Stromal cell of bone marrow (primary cell): ENCODE data around the gene DHX30.

ENCODE experiments used
- DNase-seq: peaks from one replicate; pipeline ENCODE4 v3.0.0-alpha.2; 2012; ENCODE audit warnings: low read depth

The DHX30 gene

GRCh38 chr3:47852604-47853602 lies 50.0 kb downstream of the DHX30 start:
- DNase-seq, result no peak

DNA sequence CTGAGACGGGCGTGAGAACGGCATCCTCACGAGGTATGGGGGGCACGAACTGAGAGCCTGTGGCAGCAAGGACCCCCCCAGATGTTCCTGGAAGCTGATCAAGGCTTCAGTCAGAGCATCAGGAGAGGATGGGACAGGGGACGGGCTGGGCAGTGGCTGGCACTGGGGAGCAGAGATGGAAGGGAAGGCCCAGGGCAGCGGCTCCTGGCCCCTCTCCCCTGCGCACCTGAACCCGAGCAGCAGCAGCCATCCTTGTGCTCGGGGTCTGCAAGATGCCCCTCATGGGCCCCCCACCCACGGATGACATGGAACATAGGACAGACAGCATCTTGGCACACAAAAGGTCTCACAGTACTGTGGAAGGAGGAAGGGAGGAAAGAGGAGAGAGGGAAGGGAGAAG lies 51.3 kb downstream of the DHX30 start:
- no peak for DNase-seq

DNA sequence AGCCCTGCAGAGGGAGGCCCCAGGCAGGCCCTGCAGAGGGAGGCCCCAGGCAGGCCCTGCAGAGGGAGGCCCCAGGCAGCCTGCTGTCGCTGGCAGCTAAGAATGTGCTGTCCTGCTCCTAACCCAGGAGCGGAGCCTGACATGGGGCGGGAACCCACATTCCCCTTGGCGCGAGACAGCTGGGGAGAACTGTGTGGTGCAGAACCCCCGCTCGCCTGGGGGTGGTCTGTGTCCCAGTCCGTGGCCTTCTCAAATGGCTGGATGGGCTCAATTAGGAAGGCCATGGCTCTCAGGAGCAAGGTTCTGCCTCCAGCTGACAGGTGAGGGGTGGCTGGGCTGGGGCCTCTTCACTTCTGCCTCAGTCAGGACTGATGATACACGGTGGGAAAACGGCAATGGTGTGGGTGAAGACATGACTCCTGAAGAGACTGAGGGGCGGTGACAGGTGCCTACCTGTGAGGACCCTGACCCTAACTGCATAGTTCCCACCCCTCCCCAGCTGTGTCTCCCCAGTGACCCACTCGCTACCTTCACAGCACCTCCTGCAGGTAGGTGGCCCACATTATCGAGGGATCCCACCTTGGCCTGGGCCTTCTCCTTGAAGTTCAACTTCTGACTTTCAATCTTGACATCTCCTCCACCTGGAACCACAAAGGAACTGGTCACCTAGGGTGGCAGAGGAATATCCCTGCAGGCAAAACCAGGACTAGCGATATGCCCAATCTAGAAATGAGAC lies 52.0 kb downstream of the DHX30 start:
- DNase-seq, result no peak

GRCh38 chr3:47855461-47856383 lies 52.8 kb downstream of the DHX30 start:
- DNase-seq, result no peak

DNA sequence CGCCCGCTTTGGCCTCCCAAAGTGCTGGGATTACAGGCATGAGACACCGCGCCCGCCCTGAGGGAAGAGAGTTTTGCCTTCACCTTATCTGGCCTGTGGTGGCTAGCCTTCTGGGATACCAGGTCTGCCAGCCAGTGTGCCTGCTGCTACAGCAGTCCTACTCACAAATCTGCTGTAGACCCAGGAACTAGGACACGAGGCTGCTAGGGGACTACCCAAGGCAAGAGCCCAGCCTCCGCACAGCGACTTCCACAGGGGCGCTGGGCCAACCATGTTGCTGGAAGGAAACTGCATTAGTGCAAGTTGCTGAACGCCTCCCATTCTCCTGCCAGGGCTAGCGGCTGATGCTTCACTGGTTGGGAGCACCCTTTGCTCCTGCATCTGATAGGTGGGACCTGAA lies 53.7 kb downstream of the DHX30 start:
- no peak for DNase-seq

DNA sequence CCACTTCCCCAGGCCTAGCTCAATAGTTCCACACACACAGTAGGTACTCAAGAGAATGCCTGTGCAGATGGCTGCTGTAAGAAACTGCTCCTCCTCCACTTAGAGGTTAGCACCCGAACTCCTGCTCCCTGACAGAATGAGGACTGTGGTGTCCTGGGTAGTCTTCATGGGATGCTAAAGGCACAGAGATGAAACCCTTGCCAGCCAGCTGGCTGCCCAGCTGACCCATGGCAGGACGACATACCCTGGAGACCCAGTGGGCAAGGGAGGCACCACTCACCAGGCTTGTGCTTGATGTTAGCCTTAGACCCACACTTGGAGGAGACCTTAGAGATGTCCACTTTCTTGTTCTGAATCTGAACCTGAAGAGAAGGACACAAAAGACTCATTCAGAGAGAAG lies 54.2 kb downstream of the DHX30 start:
- DNase-seq, result no peak

- DNase-seq, result no peak
These were observed 57.1 kb downstream of the DHX30 start for GRCh38 chr3:47859956-47860605.

- DNase-seq, result no peak
These were observed 60.6 kb downstream of the DHX30 start for GRCh38 chr3:47863391-47864128.

GRCh38 chr3:47865192-47865591 lies 62.3 kb downstream of the DHX30 start:
- no peak for DNase-seq

DNA sequence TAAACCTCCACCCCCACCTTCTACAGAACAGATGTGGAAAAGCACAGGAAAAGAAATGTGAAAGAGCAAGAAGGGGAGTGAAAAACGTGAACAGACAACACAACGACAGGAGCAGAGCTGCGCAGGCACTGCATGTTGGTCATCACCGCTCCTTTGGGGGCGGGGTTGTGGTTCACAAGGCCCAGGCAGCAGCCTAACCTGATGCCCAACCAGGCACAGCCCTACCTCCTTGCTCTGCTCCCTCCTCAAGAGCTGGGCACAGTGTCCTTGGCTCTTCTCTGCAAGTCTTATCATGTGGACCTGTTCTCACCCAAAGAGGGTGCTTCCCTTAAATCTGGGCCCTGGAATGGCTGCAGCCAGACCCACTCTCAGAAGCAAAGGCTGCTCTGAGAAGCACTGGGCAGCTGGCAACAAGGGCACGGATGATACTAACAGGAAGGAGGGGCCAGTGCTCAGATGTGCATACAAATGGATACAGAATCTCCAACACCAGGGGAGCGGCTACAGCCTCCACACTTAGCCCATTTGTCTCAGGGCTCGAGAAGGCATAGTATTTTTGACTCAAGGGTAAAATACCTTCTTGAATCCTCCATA lies 64.6 kb downstream of the DHX30 start:
- no peak for DNase-seq

- no peak for DNase-seq
These were observed 65.4 kb downstream of the DHX30 start for GRCh38 chr3:47868306-47868705.

DNA sequence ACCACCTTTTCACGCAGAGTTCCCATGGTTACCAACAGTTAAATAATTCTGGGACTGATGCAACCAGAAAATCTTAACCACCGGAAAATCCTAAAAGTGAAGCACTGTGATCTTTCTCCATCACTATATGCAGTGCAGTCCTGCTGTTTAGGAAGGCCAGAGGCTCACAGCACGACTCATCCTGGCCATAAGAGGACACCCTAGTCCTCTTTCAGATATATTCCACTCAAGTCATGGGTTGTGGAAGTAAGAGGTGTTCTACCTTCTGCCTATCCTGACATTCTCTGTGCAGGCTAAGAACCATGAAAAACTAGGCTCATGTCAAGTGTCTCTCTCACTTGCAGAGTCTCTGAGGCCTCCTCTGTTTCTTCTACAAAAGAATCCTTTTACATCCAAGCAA lies 67.2 kb downstream of the DHX30 start:
- DNase-seq, result no peak

DNA sequence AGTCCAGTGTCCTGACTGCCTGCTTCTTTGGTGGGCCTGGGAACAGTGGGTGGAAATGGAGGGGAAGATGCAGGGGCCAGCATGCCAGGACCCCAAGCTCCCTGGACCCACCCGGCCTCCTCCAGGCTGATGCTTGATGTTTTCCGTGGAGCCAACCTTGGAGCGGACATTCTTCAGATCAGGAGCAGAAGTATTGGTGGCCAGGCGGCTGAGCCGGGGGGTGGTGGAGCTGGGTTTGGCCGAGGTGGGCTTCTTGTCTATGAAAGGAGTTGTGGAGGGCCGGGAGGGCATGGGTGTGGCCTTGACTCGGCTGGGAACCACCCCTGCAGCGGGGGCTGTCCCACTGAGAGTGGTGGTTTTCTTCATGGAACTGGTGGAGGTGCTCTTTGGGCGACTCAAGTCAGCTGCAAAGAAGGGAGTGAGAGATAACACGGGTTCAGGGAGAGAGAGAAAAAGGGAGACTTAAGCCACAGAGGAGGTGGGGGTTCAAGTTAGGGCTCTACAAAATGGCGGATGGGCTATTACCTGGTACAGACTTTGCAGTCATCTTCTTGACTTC lies 67.8 kb downstream of the DHX30 start:
- no peak for DNase-seq

DNA sequence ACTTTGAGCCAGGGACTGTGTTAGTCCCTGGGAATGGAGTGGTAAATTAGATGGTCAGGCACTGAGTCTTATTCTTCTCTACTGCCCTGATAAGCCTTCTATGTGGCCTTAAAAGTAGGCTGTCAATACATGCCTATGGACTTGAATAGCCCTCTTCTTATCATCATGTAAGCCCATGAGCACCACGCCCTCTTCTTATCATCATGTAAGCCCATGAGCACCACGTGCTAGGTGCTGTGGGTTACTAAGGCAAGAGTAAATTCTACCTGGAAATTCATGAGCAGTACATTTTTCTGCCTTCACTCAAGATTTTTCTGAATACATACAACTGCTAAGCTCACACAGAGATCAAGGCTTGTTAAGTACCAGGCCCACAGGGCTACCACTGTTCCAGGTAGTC lies 68.5 kb downstream of the DHX30 start:
- no peak for DNase-seq

DNA sequence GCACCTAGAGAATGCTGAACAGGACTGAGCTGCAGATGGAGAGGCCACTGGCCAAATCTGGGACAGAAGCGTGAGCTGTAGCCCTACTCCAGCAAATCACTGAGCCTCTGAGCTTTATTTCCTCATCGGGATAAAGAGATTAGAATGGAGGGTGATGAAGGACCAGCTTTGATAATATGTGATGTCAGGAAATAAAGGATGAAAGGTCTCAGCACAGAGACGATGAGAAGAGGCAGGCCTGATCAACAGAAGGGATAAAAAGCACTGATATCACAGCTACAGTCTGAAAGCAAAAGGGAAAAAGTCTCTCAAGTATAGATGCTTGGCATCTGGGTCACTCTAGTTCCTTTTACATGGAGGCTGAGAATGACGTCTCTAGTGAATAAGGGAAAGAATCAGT lies 70.0 kb downstream of the DHX30 start:
- DNase-seq, result no peak

- no peak for DNase-seq
These were observed 71.5 kb downstream of the DHX30 start for GRCh38 chr3:47874438-47874837.

DNA sequence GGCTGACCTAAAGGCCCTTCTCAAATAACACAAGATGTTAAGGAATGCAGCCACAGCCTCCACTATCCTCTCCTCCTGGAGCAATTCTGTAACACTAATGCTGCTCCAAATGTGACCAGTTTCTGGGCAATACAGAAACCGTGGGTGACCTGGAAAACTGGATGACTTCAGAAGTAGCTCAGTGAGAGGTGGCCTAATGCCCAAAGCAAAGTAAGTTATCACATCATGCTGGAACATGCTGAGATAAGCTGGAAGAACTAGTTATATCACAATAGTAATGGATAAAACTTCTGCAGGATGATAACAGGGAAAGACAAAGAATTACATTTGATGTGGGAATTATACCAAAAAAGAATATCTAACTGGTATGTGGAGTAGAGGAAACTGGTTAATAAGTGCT lies 72.0 kb downstream of the DHX30 start:
- DNase-seq, result no peak

DNA sequence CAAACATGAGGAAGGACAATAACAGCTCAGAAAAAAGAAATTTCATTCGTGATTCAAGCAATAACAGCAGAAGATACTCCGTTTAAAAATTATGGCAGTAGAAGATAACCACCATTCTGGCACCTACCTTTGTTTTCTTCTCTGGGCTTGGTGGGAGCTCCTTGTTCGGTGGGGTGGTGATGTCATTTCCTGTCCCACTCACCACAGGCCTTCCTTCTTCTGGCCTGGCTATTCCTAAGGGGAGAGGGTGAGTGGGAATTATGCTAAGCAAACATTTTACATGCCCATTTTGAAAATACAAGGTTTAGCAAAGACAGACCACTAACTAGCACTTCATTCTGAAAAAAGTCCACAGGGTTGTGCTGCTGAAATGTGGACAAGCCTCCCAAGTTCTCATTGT lies 74.4 kb downstream of the DHX30 start:
- DNase-seq, result no peak

DNA sequence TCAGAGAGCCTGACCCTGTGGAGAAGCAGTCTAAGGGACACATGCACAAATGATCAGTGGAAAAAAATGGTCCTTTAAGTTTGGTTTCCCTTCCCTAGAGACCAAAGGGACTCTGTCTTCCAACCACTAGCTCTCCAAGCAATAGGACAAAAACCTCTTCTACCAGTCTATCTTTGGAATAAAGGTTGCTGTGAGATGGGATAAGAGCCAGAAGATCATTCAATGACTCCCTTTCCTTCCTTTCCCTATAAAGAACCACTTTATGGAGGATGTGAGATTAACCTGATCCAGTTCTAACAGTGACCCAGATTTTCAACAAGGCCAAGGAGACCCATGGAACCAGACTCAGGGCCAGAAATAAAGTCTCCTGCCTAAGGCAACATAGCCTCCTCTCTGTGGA lies 74.8 kb downstream of the DHX30 start:
- no peak for DNase-seq

DNA sequence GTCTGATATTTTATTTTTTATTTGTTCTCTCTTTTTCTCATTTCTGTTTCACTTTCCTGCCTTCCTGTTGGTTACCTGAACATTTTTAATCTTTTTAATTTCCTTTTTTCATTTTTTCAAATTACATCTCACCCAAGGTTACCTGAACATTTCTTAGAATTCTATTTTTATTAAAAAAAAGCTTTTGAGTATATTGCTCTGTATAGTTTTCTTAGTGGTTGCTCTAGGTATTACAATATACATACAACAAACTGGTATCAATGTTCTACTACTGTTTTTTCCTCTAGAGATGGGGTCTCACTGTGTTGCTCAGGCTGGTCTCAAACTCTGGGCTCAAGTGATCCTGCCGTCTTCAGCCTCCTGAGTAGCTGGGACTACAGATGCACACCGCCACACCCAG lies 79.4 kb downstream of the DHX30 start:
- no peak for DNase-seq
